CD4-positive, alpha-beta T cell treated with Interleukin-4 for 4 hours (primary cell): ENCODE data around the gene ATG7.
"Not testable (repeated sequence)": the region's sequence is repeated elsewhere in the genome, so short reads cannot be mapped to it uniquely, and the experiment has no call there.

Source experiments
- DNase-seq: peaks from one replicate; pipeline ENCODE4 v3.0.0-alpha.2; 2020

The ATG7 gene

DNA sequence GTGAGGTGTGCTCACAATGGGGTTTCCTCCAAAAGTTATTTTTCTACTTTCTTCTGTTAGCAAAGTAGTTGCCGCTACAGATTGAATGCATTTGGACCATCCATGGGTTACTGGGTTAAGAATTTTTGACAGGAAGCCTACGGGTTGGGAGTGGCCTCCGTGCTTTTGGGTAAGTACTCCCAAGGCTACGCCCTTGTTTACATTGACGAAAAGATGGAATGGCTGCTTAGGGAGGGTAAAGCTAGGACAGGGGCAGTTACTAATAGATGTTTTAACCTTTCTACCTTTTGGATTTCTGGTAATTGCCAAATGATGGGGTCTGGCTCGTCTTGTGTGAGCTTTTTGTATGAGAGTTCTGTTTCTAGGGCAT is 20.4 kb upstream of the ATG7 start:
- no peak for DNase-seq

DNA sequence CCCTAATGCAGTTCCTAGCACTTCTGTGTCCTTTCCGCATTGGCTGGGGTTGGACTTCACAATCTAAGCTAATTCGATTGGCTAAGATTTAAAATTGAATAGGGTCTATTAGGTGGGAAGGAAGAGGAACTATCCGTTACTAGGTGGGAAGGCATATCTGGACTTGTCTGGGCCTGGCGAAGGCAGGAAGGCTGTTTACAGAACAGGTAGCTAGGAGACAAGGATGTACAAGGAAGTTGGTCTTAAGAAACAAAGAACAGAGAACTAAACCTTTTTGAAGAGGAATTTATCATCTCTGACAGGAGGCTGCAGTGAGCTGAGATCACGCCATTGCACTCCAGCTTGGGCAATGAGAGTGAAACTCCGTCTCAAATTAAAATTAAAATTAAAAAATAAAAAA is 17.3 kb upstream of the ATG7 start:
- no peak for DNase-seq

DNA sequence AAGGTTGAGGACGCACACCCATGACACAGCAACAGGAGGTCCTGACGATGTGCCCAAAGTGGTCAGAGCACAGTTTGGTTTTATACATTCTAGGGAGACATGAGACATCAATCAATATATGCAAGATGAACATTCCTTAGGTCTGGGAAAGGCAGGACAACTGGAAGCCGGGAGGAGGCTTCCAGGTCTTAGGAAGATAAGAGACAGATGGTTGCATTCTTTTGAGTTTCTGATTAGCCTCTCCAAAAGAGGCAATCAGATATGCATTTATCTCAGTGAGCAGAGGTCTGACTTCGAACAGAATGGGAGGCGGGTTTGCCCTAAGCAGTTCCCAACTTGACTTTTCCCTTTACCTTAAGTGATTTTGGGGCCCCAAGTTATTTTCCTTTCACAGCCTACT is 16.7 kb upstream of the ATG7 start:
- not testable (repeated sequence) for DNase-seq

DNA sequence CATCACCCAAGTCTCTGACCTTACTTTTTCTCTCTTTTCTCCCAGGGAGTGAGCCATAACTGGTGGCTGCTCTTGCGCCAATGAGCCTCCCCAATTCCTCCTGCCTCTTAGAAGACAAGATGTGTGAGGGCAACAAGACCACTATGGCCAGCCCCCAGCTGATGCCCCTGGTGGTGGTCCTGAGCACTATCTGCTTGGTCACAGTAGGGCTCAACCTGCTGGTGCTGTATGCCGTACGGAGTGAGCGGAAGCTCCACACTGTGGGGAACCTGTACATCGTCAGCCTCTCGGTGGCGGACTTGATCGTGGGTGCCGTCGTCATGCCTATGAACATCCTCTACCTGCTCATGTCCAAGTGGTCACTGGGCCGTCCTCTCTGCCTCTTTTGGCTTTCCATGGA is 13.2 kb upstream of the ATG7 start:
- DNase-seq, result no peak

DNA sequence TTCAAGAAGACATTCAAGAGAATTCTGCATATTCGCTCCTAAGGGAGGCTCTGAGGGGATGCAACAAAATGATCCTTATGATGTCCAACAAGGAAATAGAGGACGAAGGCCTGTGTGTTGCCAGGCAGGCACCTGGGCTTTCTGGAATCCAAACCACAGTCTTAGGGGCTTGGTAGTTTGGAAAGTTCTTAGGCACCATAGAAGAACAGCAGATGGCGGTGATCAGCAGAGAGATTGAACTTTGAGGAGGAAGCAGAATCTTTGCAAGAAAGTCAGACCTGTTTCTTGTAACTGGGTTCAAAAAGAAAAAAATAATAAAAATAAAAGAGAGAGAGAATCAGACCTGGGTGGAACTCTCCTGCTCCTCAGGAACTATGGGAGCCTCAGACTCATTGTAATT is 11.7 kb upstream of the ATG7 start:
- DNase-seq, result no peak

DNA sequence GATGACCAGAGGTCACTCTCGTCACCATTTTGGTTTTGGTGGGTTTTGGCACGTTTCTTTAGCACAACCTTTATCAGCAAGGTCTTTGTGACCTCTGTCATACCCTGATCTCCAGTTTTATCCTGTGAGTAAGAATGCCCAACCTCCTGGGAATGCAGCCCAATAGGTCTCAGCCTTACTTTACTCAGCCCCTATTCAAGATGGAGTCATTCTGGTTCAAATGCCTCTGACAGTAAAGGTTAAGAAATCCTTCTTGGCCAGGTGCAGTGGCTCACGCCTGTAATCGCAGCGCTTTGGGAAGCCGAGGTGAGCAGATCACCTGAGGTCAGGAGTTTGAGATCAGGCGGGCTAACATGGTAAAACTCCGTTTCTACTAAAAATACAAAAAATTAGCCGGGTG is 3.2 kb upstream of the ATG7 start:
- DNase-seq, result no peak

DNA sequence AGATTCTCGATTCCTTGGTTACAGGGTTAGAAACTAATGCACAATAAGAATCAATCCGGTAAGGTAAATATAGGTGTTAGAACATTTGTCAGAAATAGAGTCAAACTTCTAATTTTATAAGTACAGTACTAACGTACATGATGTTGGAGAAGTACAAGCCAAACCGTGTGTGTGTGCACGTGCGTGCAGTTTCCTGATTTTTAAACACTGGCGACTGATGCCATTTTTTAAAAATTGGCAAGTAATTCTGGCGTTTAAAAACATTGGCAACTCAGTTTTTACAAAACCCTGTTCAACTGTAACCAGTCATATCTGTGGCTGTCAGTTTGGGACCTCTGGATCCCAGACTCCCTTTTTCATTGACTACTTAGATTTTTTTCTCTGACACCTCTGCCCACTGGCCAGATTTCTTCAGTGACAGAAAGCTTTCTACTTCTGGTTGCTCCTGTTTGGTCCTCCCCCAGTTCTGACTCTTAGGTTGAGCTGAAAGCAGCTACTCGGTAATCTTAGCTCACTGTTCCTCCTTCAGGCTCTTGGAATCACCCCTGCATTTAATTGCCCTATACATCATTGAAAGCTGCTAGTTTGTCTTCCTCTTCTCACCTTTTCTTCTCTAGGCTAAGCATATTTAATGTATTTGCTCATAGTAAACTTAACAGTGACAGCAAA is 843 bp downstream of the ATG7 start:
- DNase-seq, result no peak

DNA sequence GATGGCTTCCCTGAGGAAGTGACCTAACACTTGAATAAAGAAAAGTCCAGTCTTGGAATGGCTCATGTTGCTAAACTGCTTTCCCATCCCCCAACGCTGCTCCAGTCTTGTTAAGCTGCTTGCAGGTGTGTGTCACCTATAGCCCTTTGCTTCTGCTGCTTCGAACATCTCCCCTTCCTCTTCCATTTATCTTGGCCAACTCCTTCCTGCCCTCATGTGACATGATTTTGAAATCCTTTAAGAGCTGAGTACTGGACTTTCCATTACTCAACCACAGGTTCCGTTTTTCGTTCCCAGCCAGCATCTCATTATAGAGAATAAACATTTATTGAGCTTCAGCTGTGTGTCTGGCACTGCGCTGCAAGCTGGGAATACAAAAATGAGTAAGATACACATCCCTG is 1.7 kb downstream of the ATG7 start:
- no peak for DNase-seq

DNA sequence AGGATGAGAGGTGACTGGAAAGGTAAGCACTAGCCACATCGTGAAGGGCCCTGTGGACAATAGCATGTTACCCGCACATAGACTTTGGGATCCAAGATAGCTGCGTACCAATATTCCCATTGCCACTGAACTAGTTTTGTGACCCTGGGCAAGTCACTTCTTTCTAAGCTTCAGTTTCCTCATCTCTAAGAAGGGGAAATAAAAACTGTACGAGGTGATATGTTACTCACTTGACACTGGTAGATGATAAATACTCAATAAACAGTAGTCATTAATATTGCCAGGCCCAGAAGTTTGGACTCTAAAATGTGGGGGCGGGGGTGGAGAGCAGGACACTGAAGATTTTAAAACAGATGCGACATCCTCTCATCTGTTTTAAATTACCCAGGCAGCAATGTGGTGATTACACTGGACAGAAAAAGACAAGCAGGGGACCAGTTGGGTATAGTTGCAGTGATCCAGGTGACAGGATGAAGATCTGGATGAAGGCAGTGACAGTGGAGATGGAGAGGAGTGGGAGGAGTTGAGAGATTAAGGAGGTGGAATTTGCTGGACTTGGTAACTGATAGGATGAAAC is 2.5 kb downstream of the ATG7 start:
- no peak for DNase-seq

DNA sequence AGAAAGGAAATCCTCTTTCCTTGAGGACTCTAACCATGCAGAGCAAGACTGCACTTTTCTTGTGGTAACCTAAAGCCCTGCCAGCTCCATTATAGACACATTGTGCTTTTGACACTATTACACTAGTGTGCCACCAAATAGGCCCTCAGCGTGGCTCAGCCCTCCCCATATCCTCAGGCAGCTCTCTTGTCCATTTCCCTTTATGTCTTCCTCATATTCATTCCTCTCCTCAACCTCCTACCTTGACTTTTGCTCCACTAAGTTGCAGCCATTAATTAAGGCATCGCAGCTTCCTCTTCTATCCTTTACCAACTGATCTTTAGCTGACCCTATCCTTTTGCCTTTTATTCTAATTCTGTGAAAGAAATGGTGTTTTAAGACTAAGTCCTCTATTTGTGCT is 3.7 kb downstream of the ATG7 start:
- DNase-seq, result no peak

DNA sequence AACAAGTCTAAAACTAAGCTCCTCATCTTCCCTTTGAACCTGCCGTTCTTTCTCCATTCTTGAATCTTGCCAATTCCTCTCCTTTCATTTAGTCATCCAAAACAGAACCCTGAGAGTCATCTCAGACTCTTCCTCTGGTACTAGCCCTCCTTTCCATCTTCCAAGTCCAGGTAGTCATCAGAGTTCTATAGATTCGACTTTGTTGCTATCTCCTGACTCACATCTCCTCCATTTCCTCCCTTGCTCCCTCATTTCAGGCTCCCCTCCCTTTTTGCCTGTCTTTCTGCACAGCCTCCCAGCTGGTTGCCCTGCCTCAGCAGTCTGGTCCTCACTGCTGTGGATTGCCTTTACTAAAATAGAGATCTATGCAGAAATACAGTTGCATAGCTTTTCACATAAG is 4.7 kb downstream of the ATG7 start:
- DNase-seq, result no peak

DNA sequence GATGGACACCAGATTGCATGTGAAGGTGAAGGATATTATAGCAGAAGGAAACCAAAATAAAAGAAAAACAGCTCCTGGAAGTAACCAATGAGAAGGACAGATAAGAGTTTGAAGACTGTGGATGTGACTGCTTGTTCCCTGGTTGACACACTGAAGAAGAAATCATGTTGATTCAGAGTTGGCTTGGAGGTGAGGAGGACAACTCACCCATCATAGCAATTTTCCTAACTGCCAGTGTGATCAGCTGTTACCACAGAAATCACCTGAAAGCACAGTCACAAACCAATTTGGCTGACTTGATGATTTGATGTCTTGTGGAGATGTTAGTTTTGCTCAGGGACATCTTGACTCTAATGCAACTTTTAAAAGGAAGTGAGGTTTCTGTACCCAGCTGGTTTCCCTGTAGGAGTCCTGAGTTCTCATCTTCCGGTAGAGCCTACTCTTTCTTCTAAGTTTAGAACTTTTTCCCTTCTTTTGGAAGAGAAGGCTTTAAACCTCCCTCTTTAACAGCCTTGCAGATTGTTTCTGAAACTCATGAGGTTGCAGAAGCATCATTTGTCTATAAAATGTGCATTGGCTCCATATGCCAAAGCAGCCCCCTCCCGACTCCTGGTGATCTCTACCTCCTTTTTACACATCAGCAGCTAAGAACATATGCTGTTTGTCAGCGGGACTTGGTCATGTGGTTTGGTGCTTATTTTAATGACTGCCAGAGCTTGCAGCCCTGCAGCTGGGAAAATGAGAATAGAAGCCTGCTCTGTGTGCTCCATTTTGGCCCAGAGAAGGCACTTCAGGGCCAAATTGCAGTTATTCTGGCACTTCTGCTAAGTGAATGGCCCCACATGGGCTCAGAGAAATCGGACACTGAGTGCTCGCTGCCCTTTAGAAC is 10.3 kb downstream of the ATG7 start:
- no peak for DNase-seq

DNA sequence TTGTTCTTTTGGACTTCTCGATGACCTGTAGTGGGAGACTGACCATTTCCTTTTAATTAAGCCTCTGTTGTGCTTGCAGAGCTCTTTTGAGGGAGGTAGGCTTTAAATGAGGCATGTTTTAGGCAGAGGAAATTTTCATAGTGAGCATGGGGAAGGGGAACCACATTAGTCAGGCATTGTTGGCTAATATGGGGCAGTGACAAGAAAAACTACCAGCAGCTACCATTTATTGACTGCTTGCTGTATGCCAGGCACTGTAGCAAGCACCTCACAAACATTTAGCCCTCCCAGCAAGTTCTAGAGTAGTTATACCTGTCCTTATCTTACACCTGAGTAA is 10.9 kb downstream of the ATG7 start:
- DNase-seq, result no peak

DNA sequence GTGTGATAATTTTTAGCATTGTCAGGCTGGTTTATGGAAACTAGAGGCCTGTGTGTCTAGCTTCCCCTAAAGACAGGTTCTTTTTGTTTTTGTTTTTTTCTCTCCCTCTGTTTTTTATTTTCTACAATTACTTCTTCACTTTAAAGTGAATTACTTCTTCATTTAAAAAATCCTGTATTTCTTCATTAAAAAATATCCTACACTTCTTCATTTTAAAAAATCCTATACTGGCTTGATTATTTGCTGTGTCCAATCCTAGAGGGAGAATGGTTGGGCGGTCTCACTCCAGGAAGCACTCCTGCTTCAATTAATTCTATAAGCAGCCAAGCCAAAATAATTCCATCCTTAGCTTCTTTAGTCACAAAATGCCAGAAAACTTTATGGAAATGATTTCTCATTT is 11.8 kb downstream of the ATG7 start:
- DNase-seq, result no peak

DNA sequence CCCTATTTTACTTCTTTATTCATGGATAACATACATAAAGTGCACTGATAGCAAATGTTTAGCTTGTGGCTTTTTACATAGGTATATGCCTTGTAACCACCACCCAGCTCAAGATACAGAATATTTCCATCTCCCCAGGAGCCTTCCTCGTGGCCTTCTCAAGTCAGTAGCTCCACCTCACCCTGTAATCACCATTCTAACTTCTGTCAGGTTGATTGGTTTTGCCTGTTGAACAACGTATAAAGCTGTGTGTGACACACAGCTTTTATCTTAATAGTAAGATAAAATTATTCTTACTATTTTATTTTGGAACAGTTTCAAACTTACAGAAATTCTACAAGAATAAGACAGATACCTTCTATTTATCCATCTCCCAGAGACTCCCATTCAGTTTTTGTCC is 13.3 kb downstream of the ATG7 start:
- no peak for DNase-seq

DNA sequence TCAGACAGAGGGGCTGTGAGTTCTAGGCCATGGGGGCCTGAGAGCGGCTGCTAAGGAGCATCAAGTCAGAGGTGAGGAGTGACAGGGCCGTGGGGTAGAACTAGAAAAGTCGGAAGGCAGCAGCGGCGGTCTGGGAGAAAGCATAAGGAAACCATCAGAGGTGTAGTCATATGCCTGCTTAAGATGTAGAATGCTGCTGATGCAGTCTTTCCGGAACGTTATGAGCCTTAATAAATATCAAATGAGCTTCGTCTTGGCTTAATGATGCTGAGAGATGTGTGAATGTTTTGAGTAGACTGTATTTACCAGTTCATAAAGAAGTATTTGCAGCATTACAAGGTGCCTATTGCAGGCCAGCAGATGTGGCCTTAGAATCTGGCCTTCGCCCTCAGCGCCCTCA is 15.2 kb downstream of the ATG7 start:
- DNase-seq, result no peak

DNA sequence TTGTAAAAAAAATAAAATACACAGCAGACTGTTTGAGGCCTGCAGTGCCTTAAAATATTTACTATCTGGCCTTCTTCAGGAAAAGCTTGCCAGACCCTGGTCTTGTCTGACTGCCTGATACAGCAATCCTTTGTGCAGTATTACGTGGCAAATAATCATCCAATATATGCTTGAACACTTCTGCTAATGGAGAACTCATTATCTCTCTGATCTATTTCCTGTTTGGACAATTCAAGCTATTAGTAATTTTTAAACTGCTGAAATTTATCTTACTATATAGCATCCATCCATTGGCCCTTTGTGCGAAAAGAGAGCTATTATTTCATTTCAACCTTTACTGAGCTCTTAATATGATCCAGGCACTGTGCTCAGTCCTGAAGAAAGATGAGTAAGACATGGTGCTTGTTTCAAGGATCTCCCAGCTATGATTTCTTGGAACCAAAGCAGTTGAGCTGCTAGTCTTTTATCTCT is 15.9 kb downstream of the ATG7 start:
- no peak for DNase-seq

DNA sequence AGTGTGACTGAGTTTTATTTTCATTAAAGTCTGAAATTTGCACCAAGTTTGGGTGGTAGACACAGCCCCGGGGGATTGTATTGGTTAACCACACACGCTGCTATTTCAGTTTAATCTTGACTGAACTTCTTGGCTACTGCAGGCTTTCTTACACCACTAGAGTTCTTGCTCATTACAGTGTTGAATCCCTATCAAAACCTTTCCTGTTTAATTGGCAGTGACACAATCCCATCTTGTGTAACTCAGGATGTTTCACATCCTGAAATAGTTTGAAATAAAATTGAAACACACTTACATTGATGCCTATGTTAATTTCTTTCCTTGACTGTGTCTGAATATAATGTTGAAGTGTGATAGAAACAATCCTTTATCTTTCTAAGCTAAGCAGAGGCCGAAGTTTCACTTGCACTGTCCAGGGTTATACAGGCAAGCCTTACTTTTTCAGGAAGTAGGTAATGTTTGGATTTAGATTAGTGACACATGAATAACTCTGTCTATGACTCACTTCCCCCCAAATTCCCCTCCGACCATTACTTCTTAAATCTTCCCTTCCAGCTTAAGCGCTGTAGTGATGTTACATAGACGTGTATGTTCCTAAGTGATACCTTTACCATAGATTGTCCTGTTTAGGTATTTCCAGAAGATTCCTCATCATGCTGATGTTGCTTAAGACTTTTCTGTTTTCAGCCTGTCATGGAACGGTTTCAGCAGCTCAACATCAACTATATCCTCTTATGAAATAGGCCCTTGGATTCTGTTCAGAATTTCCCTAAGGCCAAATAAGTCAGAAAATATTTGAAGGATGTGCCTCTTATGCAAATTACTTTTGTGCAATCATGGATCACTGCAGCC is 16.8 kb downstream of the ATG7 start:
- DNase-seq, result peak; percentile 63

DNA sequence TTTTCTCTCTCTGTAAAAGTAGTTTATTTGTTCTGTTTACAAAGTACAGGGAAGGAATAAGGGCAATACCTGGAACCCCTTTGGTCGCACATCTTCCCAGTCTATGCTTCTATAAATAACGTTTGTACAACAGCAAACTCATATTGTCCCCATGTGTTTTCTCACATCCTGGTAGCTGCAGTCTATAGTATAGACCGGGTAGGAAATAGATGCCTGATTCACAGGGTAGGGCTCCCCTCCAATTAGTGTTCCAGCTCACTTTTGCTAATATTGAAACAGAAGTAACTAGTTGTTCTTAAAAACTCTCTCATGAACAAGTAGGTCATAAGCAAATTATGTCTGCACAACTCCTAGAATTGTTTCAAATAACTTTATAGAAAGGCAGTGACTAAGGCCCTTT is 17.7 kb downstream of the ATG7 start:
- DNase-seq, result no peak

DNA sequence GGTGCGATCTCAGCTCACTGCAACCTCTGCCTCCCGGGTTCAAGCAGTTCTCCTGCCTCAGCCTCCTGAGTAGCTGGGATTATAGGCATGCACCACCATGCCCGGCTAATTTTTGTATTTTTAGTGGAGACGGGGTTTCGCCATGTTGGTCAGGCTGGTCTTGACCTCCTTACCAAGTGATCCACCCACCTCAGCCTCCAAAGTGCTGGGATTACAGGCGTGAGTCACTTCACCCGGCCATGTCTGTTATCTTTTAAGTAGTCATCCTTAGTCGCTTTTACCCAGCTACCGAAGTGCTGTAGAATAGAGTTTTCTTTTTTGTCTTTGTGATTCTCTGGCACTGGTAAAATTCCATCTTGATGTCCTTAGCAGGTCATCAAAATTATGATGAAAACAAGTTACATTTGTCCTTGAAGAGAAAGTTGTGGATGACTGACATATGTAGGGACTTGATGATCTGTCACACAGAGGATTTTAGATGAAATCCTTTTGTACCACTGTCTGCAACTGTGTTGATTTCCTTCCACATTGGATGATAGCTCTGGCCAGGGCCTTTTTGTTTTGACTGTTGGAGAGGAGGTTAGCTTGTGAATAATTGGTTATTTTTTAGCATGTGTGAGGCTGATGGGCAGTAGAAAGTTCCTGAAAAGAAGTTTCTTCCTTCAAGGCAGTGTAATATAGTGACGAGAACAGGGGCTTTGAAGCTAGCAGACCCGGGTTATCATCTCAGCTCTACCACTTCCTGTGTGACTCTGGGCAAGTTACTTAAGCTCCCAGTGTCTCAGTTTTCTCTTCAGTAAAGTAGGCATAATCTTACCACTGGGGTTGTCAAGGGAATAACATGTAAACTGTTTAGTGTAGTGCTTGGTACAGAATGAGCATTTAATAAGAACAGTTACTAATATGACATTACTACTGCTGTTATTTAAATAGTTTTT is 18.8 kb downstream of the ATG7 start:
- DNase-seq, result peak; percentile 82

DNA sequence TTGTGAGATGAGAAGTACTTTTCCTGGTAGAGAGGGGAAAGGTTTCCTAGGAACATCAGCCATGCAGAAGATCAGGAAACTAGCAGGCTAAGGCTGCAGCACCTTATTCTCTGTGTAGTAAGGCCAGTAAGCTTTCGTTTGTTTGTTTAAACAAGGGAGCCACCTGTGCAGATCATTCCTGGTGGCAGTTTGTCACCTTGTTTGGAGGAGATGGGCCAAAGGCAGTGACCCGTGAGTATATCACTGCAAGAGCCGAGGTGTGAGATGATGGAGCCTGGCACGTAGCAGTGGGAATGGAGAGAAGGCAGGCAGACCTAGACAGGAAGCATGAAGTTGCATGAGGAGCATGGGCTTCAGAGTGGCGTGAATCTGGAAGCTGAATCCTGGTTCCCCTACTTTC is 19.6 kb downstream of the ATG7 start:
- DNase-seq, result no peak

DNA sequence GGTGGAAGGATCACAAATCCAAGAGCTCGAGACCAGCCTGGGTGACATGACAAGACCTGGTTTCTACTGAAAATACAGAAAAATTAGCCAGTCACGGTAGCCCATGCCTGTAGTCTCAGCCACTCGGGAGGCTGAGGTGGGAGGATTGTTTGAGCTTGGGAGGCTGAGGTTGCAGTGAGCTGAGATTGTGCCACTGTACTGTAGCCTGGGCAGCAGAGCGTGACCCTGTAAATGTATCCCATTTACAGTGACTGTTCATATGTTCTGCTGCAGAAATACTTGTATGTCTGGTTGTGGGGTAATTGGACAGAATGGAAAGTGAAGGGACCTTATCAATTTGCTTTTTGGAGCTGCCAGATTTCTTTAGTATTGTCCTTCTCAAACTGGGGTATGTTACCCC is 24.9 kb downstream of the ATG7 start:
- DNase-seq, result no peak
